Spinal cord (tissue), 10 donors: Measurements from ENCODE around the gene ZDHHC8. TPM values are rescaled to one million over a fixed set of nuclear protein-coding genes. Genes with fewer than 3 reads are reported as not detected.

Experiments used
- DNase-seq, 6 donors: peaks; one replicate each; pipeline versions ENCODE4 v3.0.0 to v3.0.0-alpha.2; 2013 to 2015; ENCODE audit warnings: low spot score in 6 of 6, low read depth in 4 of 6
- H3K27ac ChIP-seq: one replicate; pipeline ENCODE4 v1.5.1; 2013; ENCODE audit warnings: low read depth, low read length, control low read depth
- H3K27me3 ChIP-seq: one replicate; pipeline ENCODE4 v1.6.1; 2013; ENCODE audit warnings: low read length; ENCODE audit not compliant: control insufficient read depth, insufficient read depth
- H3K36me3 ChIP-seq: one replicate; pipeline ENCODE4 v1.6.1; 2013; ENCODE audit warnings: low read length; ENCODE audit not compliant: control insufficient read depth, insufficient read depth
- H3K4me1 ChIP-seq: one replicate; pipeline ENCODE4 v1.6.1; 2013; ENCODE audit warnings: low read length; ENCODE audit not compliant: control insufficient read depth, insufficient read depth
- H3K4me3 ChIP-seq: one replicate; pipeline ENCODE4 v1.5.1; 2013; ENCODE audit warnings: low read depth, low read length, control low read depth
- H3K9me3 ChIP-seq: one replicate; pipeline ENCODE4 v1.6.1; 2013; ENCODE audit warnings: low read length; ENCODE audit not compliant: control insufficient read depth, insufficient read depth
- WGBS: methylation state at CpG from one replicate; pipeline ENCODE4 v1.1.5; 2013; ENCODE audit warnings: missing lambda C conversion rate; ENCODE audit not compliant: insufficient coverage; 5-methylcytosine and 5-hydroxymethylcytosine counted together
- polyA plus RNA-seq, 2 donors: library from polyadenylated mRNA; unstranded; fragments of 120-200 nt; gene quantifications; one replicate each; pipeline ENCODE4 v1.2.1, GENCODE V29; 2013; ENCODE audit not compliant: insufficient read length in 2 of 2
- total RNA-seq, 2 donors: library from RNA; depleted of rRNA in 1 of 2; stranded (reverse); fragments of 120-200 nt in 1 of 2; fragments of >200 nt in 1 of 2; gene quantifications; one replicate each; pipeline versions ENCODE4 v1.2.3 to v1.2.4, GENCODE V29; 2013 to 2014
- donor health status: healthy.

ZDHHC8 gene
- total and polyA plus RNA-seq, 4 donors = 9.5 to 64.4 (median 36.5) TPM

DNA sequence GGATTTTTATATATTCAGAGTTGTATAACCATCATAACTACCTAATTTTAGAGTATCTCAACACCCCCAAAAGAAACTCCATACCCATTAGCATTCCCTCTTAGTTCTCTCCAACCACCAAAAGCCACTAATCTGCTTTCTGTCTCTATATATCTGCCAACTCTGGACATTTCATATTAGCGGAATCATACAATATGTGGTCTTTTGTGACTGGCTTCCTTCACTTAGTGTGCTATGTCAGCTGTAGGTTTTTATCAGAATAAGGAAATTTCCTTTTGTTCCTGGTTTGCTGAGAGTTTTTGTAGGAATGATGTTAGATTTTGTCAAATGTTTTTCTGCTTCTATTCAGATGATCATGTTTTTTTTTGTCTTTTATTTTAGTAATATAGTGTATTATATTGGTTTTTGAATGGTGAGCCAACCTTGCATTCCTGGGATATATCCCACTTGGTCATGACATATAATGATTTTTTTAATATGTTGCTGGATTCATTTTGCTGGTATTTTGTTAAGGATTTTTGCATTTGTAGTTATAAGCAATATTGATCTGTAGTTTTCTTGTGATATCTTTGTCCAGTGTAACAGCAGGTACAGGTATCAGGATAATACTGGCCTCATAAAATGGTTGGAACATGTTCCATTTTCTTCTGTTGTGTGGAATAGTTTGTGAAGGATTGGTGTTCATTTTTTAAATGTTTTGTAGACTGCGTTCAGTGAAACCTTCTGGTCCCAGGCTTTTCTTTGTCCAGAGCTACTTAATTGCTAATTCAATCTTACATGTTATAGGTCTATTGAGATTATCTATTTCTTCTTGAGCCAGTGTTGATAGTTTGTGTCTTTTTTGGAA, 34.8 kb upstream of the ZDHHC8 start:
- Histone ChIP-seq H3K9me3 (no peaks in the 10 kb centered on the region), H3K27me3 (no peaks in the 10 kb centered on the region), H3K36me3 (peaks cover 74% of the 10 kb centered on the region), H3K4me3 (no peak overlapping the region), H3K27ac (no peak overlapping the region), H3K4me1 (no peaks in the 10 kb centered on the region)
- no peak for DNase-seq
- no CpG with 5 or more reads among the region's 2 CpGs for WGBS

DNA sequence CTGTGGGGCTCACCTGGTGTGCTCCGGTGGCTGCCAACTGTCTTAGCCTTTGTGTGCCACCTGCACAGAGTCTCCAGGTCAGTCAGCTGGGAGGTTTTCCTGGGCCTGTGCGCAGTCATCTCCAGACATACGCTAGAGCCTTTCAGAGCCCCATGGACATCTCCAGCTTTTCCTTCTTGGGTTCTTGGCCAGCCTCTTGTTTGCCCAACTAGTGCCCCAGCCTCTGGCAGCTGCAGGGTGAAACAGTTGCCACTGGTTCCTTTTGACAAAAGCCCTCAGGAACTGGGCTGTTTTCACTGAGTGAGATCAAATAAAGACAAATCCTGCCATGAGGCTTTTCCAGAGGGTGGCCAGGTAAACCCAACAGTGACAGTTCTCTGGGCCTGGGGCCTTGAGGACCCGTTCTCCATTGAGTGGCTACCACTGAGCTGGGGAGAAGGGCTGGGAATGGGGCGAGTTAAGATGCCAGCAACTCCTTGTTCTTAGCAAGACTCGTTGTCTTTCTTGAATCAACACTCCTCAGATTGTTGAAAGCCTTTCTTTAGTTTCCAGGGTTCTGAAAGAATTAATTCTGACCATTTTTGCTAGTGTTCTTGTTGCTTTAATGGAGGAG, 32.4 kb upstream of the ZDHHC8 start:
- DNase-seq = no peak
- 100% methylated on average over 5 of the region's 6 CpGs for WGBS
- Histone ChIP-seq H3K27ac (no peak overlapping the region), H3K9me3 (no peaks in the 10 kb centered on the region), H3K4me1 (no peaks in the 10 kb centered on the region), H3K27me3 (no peaks in the 10 kb centered on the region), H3K36me3 (peaks cover 64% of the 10 kb centered on the region), H3K4me3 (no peak overlapping the region)

GRCh38 chr22:20101638-20102037, 30.0 kb upstream of the ZDHHC8 start:
- DNase-seq = no peak
- Histone ChIP-seq H3K27ac (no peak overlapping the region), H3K9me3 (no peaks in the 10 kb centered on the region), H3K27me3 (no peaks in the 10 kb centered on the region), H3K4me1 (no peaks in the 10 kb centered on the region), H3K4me3 (no peak overlapping the region), H3K36me3 (peaks cover 69% of the 10 kb centered on the region)
- 94% methylated on average over 7 of the region's 8 CpGs for WGBS

DNA sequence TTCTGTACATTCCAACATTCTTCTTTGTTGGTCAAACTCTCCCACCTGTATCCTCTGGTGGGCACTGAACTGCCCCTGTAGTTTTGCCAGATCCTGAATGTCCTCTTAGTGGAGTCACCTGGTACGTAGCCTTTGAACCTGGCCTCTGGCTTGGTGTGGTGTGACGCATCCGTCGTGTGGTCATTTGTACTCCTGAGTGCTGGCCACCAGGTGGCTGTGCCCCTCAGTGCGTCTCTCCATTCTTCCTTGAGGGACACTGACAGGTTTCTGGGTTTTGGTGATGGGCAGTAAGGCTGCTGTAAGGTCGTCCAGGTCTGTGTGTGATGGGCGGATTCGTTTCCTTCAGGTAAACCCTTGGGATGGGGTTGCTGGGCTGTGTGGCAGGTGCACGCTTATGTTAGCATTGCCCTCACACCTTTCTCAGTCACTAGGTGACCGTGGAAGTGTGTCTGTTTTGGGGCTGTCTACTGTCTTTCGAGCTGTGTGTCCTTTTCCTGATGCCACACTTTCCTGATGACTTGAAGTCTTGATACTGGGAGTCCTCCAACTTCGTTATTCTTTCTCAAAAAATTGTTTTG, 29.3 kb upstream of the ZDHHC8 start:
- Histone ChIP-seq H3K36me3 (peaks cover 76% of the 10 kb centered on the region), H3K4me3 (no peak overlapping the region), H3K9me3 (no peaks in the 10 kb centered on the region), H3K4me1 (no peaks in the 10 kb centered on the region), H3K27ac (no peak overlapping the region), H3K27me3 (no peaks in the 10 kb centered on the region)
- 90% methylated on average over 12 of the region's 12 CpGs for WGBS
- no peak for DNase-seq

DNA sequence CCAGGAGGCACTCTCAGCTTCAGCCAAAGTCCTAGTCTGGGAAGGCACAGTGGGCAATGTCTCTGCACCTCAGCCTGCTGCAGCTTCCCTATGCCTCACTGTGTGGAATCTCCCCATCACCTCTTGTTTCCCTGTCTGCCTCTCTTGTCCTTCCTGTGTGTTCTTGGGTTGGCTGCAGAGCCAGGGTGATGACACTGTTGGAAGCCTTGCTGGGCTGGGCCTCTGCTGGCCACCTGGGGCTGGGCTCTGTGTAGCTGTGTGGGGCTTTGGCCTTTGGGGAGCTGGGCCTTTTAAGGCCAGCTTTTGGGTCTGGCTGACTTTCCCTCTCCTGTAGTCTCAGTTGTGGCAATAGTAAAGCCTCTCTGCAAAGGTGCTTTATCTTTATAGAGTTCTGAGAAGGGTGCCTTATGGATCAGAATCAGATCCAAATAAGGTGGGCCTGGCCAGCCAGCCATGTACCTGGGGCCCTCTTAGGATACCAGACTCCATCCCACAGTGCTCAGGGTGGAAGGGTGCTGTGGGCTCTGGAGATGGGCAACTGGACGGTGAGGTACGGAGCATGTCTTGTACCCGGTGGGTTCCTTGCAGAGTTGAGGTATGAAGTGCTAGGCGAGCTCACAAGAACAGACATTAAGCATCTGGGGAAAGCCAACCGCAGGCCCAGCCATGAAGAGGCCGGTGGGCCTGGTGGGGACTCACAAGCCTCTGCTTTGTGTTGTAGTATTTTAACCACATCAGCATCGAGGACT, 26.0 kb upstream of the ZDHHC8 start:
- Histone ChIP-seq H3K9me3 (no peaks in the 10 kb centered on the region), H3K27me3 (no peaks in the 10 kb centered on the region), H3K4me3 (no peak overlapping the region), H3K27ac (no peak overlapping the region), H3K4me1 (no peaks in the 10 kb centered on the region), H3K36me3 (peaks cover 90% of the 10 kb centered on the region)
- DNase-seq = no peak
- WGBS = 76% methylated on average over 3 of the region's 7 CpGs

- DNase-seq = no peak
Observed at GRCh38 chr22:20106205-20106848, 25.3 kb upstream of the ZDHHC8 start.

GRCh38 chr22:20106849-20107237, 24.8 kb upstream of the ZDHHC8 start:
- Histone ChIP-seq H3K27ac (no peak overlapping the region), H3K4me1 (peaks cover 6% of the 10 kb centered on the region), H3K4me3 (no peak overlapping the region), H3K9me3 (no peaks in the 10 kb centered on the region), H3K27me3 (no peaks in the 10 kb centered on the region), H3K36me3 (peaks cover 91% of the 10 kb centered on the region)
- over 99% methylated on average over 10 of the region's 10 CpGs for WGBS
- DNase-seq = no peak

More at GRCh38 chr22:20106205-20106848, 25.3 kb upstream of the ZDHHC8 start:
- 91% methylated on average over 20 of the region's 20 CpGs for WGBS
- H3K9me3 ChIP-seq = no peaks in the 10 kb centered on the region
- peaks cover 3% of the 10 kb centered on the region for H3K4me1 ChIP-seq
- H3K27me3 ChIP-seq = no peaks in the 10 kb centered on the region
- peaks cover 90% of the 10 kb centered on the region for H3K36me3 ChIP-seq
- no peak overlapping the region for H3K4me3 ChIP-seq
- no peak overlapping the region for H3K27ac ChIP-seq

DNA sequence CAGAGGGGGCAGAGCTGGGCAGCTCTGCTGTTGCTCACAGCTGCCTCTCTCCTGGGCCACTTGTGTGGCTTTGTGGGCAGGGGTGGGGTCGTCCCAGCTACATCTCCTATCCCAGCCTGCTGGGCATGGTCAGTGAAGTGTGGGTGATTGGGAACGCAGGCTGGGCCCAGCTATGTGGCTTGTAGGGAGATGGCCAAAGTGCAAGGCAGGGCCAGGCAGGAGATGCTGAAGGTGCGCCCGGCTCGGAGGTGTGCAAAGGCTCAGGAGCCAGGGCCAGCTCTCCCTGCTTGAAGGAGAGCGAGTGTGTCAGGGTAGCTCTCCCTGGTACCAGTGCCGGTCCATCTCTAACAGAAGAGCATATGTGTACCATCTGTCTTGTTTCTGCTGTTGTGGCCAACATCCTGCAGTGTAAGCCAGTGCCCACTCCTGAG, 24.1 kb upstream of the ZDHHC8 start:
- no peak for DNase-seq

More for the DNA sequence above, 24.1 kb upstream of the ZDHHC8 start:
- H3K9me3 ChIP-seq = no peaks in the 10 kb centered on the region
- H3K4me3 ChIP-seq = no peak overlapping the region
- H3K27ac ChIP-seq = no peak overlapping the region
- H3K36me3 ChIP-seq = peaks cover 92% of the 10 kb centered on the region
- 94% methylated on average over 6 of the region's 7 CpGs for WGBS
- H3K4me1 ChIP-seq = peaks cover 13% of the 10 kb centered on the region
- no peaks in the 10 kb centered on the region for H3K27me3 ChIP-seq
